HUES64 (cell line): ENCODE measurements around the gene CENPP.

Source experiments
- H3K27ac ChIP-seq: 2 replicates; pipeline ENCODE4 v1.7.0; 2013; ENCODE audit warnings: low read depth, low read length, inconsistent platforms
- H3K27me3 ChIP-seq: 2 replicates; pipeline ENCODE4 v1.6.1; 2013; ENCODE audit warnings: mild to moderate bottlenecking, low read length; ENCODE audit not compliant: insufficient read depth
- H3K36me3 ChIP-seq: 2 replicates; pipeline ENCODE4 v1.6.1; 2013; ENCODE audit warnings: mild to moderate bottlenecking, low read length; ENCODE audit not compliant: insufficient read depth
- H3K4me1 ChIP-seq: 2 replicates; pipeline ENCODE4 v1.6.1; 2013; ENCODE audit warnings: mild to moderate bottlenecking, low read length, moderate library complexity; ENCODE audit not compliant: insufficient read depth
- H3K4me3 ChIP-seq: 2 replicates; pipeline ENCODE4 v1.5.1; 2013; ENCODE audit warnings: mild to moderate bottlenecking, low read length, moderate library complexity
- H3K9ac ChIP-seq: 2 replicates; pipeline ENCODE4 v1.6.1; 2013; ENCODE audit warnings: mild to moderate bottlenecking, low read depth, low read length
- H3K9me3 ChIP-seq: 2 replicates; pipeline ENCODE4 v1.6.1; 2013; ENCODE audit warnings: low read depth, low read length; ENCODE audit not compliant: insufficient read depth
- WGBS: fragments of 150-250, 120-280 bp; methylation state at CpG from one replicate; pipeline ENCODE4 v1.1.7; 2013; ENCODE audit warnings: missing lambda C conversion rate; 5-methylcytosine and 5-hydroxymethylcytosine counted together

The CENPP gene

DNA sequence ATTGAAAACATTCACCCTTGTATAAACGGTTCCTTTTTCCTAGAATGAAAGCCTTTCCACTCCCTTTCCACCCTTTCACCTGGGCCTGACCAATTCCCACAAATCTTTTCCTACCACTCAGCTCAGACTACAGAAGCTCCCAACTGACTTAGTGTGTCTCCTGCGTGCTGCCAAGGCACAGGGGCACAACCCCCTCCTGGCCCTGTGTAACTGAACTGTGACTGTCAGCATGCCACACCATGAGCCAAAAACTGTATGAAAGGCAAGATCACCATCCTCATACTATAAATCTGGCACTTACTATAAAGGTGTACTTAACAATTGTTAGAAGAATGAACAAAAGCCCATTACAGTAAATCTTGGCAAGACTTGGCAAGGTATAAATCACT lies 12.1 kb upstream of the CENPP start:
- H3K27ac ChIP-seq = no peak overlapping the region
- peaks cover 92% of the 10 kb centered on the region for H3K36me3 ChIP-seq
- no peaks in the 10 kb centered on the region for H3K9me3 ChIP-seq
- H3K9ac ChIP-seq = no peak overlapping the region
- no peaks in the 10 kb centered on the region for H3K4me1 ChIP-seq
- 96% methylated on average over 2 of the region's 2 CpGs for WGBS
- no peak overlapping the region for H3K4me3 ChIP-seq
- no peaks in the 10 kb centered on the region for H3K27me3 ChIP-seq

DNA sequence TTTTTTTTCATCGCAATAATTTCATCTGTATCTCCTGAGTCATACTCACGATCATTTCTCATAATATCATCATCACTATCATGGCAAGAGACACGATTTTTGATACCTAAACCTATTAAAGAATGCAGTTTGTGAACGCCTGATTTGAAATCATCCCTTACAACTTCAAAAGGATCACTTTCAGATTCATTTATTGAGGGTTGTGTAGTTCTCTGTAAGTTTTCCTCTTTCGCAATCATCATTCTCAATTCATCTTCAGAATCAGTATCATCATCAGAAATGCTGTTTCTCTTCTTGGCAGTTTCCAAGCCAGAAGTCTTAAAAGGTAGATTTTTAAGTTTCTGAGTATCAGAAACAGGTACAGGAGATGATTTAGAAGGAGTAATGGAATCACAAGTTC lies 10.3 kb upstream of the CENPP start:
- peaks cover 92% of the 10 kb centered on the region for H3K36me3 ChIP-seq

DNA sequence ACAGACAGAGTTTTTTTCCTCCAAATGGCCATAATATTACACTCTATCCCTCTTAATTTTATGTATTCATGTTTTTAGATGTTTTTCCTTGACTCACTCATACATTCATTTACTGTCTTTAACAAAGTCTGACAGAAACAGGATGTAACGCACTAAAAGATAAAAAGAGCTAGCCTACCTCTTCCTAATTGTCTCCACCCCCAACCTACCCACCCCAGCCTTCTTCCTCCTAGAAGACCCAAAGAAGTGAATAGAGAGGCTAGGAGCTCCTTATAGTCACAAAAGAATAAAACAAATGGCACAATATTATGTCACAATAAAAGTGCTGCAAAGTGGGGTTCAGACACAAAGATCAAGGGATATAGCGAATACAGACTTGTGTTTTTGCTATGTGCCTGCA lies 1.3 kb upstream of the CENPP start:
- WGBS = 45% methylated on average over 2 of the region's 2 CpGs
- 0 out of 2 replicates have a peak, but pooled peaks cover 8% of the 10 kb centered on the region for H3K4me1 ChIP-seq
- H3K9me3 ChIP-seq = no peaks in the 10 kb centered on the region
- no peaks in the 10 kb centered on the region for H3K27me3 ChIP-seq
- peak overlapping the region; percentile 99 for H3K9ac ChIP-seq
- no peak overlapping the region for H3K27ac ChIP-seq
- H3K36me3 ChIP-seq = peaks cover 39% of the 10 kb centered on the region
- peak overlapping the region; percentile 83 for H3K4me3 ChIP-seq

More for the DNA sequence above, 10.3 kb upstream of the CENPP start:
- WGBS = 96% methylated on average over 4 of the region's 5 CpGs
- H3K9ac ChIP-seq = no peak overlapping the region
- no peak overlapping the region for H3K4me3 ChIP-seq
- no peaks in the 10 kb centered on the region for H3K9me3 ChIP-seq
- no peak overlapping the region for H3K27ac ChIP-seq
- H3K4me1 ChIP-seq = no peaks in the 10 kb centered on the region
- no peaks in the 10 kb centered on the region for H3K27me3 ChIP-seq

DNA sequence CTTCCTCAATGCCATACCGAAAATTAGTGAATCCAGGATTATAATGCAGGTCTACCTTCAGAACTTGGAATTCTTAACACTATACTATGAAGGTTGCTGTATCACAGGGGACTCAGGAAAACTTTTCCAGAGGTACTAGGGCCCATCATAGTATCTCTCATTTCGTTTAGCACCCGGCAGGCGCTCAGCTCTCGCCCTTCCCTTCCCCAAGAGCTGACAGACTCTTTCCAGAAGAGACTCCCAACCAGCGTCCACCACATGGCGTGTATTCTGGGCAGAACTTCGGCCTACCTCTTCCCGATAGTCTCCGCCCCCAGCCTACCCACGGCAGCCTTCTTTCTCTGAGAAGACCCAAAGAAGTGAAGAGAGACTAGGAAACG lies 874 bp upstream of the CENPP start:
- Histone ChIP-seq H3K9ac (peak overlapping the region; percentile 99), H3K27me3 (no peaks in the 10 kb centered on the region), H3K36me3 (peaks cover 35% of the 10 kb centered on the region), H3K4me1 (0 out of 2 replicates have a peak, but pooled peaks cover 8% of the 10 kb centered on the region), H3K4me3 (peak overlapping the region; percentile 83), H3K27ac (no peak overlapping the region), H3K9me3 (no peaks in the 10 kb centered on the region)
- WGBS = 0% methylated on average over 12 of the region's 12 CpGs

DNA sequence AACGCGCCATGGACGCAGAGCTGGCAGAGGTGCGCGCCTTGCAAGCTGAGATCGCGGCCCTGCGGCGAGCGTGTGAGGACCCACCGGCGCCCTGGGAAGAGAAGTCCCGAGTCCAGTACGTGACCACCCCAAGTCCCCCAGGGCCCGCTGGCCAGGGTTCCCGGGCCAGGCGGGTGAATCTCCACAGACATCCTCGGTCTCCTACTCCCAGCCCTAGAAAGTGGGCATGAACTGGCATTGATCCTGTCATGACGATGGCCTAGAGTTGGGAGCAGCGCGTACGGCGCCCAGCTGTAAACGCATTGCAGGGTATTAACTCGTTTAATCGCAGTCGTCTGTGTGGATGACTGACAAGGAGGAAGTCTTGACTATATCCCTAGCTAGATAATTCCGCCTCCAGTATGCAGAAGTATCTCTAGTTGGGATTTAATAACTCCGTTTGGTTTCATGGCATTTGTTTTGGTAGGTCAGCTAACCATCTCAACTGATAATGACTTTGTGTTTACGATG lies 293 bp downstream of the CENPP start:
- WGBS = 4% methylated on average over 30 of the region's 30 CpGs
- peak overlapping the region; percentile 99 for H3K9ac ChIP-seq
- no peaks in the 10 kb centered on the region for H3K27me3 ChIP-seq
- H3K9me3 ChIP-seq = no peaks in the 10 kb centered on the region
- peak overlapping the region; percentile 83 for H3K4me3 ChIP-seq
- 0 out of 2 replicates have a peak, but pooled peaks cover 8% of the 10 kb centered on the region for H3K4me1 ChIP-seq
- peaks cover 26% of the 10 kb centered on the region for H3K36me3 ChIP-seq
- no peak overlapping the region for H3K27ac ChIP-seq

DNA sequence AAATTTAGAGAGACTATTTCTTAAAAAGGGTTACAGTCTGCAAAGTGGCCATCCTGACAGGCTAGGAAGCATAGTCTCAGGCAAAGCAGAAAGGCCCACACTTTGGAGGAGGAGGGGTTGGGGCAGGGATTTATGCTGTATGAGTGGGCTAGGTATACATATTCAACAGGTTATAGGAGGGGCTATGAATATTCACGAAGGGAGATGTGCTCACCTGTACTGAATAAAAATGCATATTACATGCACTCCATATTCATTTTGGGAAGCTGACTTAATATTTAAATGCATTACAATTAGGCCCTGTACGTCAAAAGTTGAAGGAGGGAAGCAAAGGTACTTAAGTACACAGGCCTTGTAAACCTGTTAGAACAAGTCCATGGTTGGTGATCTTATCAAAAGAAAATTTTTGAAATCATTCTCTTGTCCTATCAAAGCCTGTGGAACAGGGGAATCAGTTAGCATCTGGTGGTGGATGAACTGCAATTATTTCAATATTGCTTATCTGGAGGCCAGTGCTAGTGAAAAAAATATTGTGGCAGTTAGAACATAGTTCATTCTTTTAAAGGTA lies 1.6 kb downstream of the CENPP start:
- H3K27ac ChIP-seq = no peak overlapping the region
- 29% methylated on average over 1 of the region's 2 CpGs for WGBS
- no peaks in the 10 kb centered on the region for H3K27me3 ChIP-seq
- H3K9ac ChIP-seq = no peak overlapping the region
- H3K4me1 ChIP-seq = 0 out of 2 replicates have a peak, but pooled peaks cover 8% of the 10 kb centered on the region
- H3K9me3 ChIP-seq = no peaks in the 10 kb centered on the region
- H3K4me3 ChIP-seq = 0 out of 2 replicates have a peak overlapping the region, but pooled peaks have one; percentile 7
- peaks cover 12% of the 10 kb centered on the region for H3K36me3 ChIP-seq

DNA sequence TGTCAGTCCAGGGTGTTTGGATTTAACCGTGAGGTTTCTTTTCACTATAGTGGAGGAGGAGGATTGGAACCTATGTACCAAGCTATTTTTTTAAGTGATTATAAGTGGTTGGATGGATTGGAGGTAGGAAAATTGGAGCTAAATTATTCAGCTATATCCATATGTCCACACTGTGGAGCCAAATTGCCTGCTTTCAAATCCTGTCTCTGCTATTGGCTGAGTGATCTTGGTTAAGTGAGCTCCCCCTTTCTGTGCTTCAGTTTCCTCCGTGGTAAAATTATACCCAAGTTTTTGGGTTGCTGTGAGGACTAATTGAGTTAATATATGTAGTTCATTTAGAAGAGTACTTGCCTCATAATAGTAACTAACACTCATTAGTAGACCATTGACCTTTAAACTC lies 2.5 kb downstream of the CENPP start:
- 39% methylated on average over 2 of the region's 2 CpGs for WGBS
- H3K36me3 ChIP-seq = peaks cover 4% of the 10 kb centered on the region

DNA sequence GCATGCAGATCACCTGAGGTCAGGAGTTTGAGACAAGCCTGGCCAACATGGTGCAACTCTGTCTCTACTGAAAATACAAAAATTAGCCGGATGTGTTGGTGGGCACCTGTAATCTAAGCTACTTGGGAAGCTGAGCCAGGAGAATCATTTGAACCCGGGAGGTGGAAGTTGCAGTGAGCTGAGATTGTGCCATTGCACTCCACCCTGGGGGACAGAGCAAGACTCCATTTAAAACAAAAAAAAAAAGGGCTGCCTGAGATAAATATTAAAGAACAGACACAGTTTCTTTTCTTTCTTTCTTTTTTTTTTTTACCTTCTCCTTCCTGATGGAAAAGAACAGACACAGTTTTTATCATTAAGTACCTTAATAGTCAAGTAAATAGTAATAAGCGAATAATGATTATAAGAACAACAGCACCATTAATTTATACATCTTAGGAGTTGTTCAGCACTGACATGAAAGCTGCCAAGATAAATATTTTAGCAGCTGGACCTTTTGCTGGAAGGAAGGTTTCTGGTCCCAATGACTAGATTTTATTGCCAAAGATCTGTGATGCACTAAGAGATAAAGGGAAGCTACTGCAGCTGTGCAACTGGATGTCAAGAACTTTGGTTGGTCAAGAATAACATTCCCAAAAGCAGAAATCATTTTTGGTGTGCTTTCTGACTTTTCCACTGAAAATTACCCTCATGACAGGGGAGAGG lies 7.0 kb downstream of the CENPP start:
- H3K9ac ChIP-seq = no peak overlapping the region
- H3K9me3 ChIP-seq = no peaks in the 10 kb centered on the region
- H3K27me3 ChIP-seq = no peaks in the 10 kb centered on the region
- no peak overlapping the region for H3K27ac ChIP-seq
- H3K4me1 ChIP-seq = no peaks in the 10 kb centered on the region
- 92% methylated on average over 2 of the region's 3 CpGs for WGBS
- peaks cover 6% of the 10 kb centered on the region for H3K36me3 ChIP-seq
- no peak overlapping the region for H3K4me3 ChIP-seq

More for the DNA sequence above, 2.5 kb downstream of the CENPP start:
- H3K4me1 ChIP-seq = 0 out of 2 replicates have a peak, but pooled peaks cover 8% of the 10 kb centered on the region
- H3K9me3 ChIP-seq = no peaks in the 10 kb centered on the region
- H3K27ac ChIP-seq = no peak overlapping the region
- H3K27me3 ChIP-seq = no peaks in the 10 kb centered on the region
- no peak overlapping the region for H3K4me3 ChIP-seq
- H3K9ac ChIP-seq = no peak overlapping the region

DNA sequence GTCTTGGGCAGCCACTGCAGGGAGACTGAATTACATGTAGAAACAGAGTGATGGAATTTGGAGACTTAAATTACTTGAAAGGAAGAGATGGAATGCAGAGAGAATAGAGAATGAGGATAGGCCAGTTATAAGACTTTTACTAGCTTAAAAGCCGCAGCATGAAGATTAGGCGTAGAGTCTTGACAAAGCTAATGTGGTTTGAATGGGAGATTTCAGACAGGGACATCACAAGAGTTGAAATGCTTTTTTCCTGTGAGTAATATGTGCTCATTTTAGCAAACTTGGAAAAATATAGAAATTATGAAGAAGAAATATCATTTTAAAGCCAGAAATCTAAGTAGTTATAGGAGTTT lies 7.5 kb downstream of the CENPP start:
- Histone ChIP-seq H3K9me3 (no peaks in the 10 kb centered on the region), H3K9ac (no peak overlapping the region), H3K36me3 (peaks cover 11% of the 10 kb centered on the region), H3K27me3 (no peaks in the 10 kb centered on the region), H3K27ac (no peak overlapping the region), H3K4me3 (no peak overlapping the region), H3K4me1 (no peaks in the 10 kb centered on the region)
- 98% methylated on average over 2 of the region's 2 CpGs for WGBS

DNA sequence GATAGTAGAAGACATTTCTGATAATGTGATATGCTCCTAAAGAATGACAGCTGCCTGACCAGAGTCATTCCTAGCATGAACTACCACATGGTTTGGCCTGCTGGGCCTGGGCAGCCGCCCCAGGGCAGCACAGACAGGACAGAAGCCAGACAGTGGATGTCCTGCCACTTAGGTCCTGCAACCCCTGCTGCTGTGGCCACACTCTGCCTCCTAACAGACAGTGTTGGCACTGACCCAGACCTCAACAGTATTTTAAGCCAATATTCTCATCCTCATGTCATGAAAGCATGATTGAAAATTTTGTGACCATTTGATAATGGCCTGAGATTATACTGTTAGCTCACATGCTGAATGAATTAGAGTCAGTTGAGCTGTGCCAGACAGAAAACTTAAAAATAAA lies 15.8 kb downstream of the CENPP start:
- Histone ChIP-seq H3K4me1 (no peaks in the 10 kb centered on the region), H3K27me3 (no peaks in the 10 kb centered on the region), H3K36me3 (peaks cover 48% of the 10 kb centered on the region), H3K27ac (no peak overlapping the region), H3K9me3 (peaks cover 3% of the 10 kb centered on the region; the same call in 1 of the 2 replicates), H3K4me3 (no peak overlapping the region), H3K9ac (no peak overlapping the region)
- 93% methylated on average over 1 of the region's 1 CpG for WGBS

DNA sequence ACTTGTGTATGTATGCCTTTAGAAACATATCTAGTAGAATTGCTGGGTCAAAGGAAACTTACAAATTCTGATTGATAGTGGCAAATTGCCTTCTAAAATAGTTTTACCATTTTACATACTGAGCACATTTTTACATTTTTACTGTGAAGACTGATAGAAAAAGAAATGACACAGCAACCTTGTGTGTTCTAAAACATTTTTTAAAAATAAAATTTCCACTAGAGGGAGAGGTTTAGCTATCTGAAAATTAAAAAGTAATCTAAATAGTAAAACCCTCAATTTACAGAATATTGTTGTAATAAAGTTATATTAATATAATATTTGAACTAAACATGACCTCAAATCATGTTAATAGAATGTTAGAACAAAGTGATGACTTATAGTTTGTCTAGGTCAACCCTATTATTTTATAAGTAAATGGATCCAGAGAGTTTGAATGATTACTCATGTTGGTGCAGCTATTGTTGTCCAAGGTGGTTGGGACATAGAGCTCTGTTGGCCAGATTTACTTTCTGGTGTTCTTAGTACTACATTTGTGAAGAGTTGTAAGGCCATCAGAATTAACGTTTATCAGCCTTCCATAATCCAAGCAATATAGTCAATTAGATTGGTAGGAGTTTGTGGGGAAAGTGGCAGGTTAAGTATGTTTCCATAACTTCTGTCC lies 17.2 kb downstream of the CENPP start:
- Histone ChIP-seq H3K36me3 (peaks cover 44% of the 10 kb centered on the region), H3K4me1 (no peaks in the 10 kb centered on the region), H3K4me3 (no peak overlapping the region), H3K27me3 (no peaks in the 10 kb centered on the region), H3K9ac (no peak overlapping the region), H3K9me3 (peaks cover 3% of the 10 kb centered on the region; the same call in 1 of the 2 replicates), H3K27ac (no peak overlapping the region)
- no CpG with 5 or more reads among the region's 1 CpG for WGBS
